OCI-LY1 (cell line): Measurements from ENCODE around the gene FAM120A.

Experiments used
- H2AFZ ChIP-seq: fragments of 200-600 bp; sonication (generic), shearing (Covaris generic); 2 replicates; pipeline ENCODE4 v1.6.0; 2014; ENCODE audit warnings: antibody characterized with exemption, mild to moderate bottlenecking, low read length
- H3F3A ChIP-seq: fragments of 200-600 bp; sonication (generic), shearing (Covaris generic); 2 replicates; pipeline ENCODE4 v1.6.0; 2014; ENCODE audit warnings: mild to moderate bottlenecking, antibody characterized with exemption, low read length, moderate library complexity; ENCODE audit not compliant: insufficient read depth
- H3K27ac ChIP-seq: fragments of 200-600 bp; sonication (generic); 2 replicates; pipeline ENCODE4 v1.5.1; 2014; ENCODE audit warnings: low read length, mixed run types, mild to moderate bottlenecking, low read depth; ENCODE audit not compliant: poor library complexity, severe bottlenecking
- H3K27me3 ChIP-seq: fragments of 200-600 bp; sonication (generic); 2 replicates; pipeline ENCODE4 v1.6.0; 2014; ENCODE audit warnings: antibody characterized with exemption, mild to moderate bottlenecking, low read length, moderate library complexity; ENCODE audit not compliant: insufficient read depth
- H3K36me3 ChIP-seq: fragments of 200-600 bp; sonication (generic); 2 replicates; pipeline ENCODE4 v1.6.1; 2014; ENCODE audit warnings: mild to moderate bottlenecking, antibody characterized with exemption, low read length, moderate library complexity, mixed read lengths; ENCODE audit not compliant: insufficient read depth
- H3K4me1 ChIP-seq: fragments of 200-600 bp; sonication (generic); 2 replicates; pipeline ENCODE4 v1.5.1; 2014; ENCODE audit warnings: mild to moderate bottlenecking, low read length, moderate library complexity; ENCODE audit not compliant: insufficient read depth, severe bottlenecking
- H3K4me2 ChIP-seq: fragments of 200-600 bp; sonication (generic), shearing (Covaris generic); 2 replicates; pipeline ENCODE4 v1.6.1; 2014; ENCODE audit warnings: low read length
- H3K4me3 ChIP-seq: fragments of 200-600 bp; sonication (generic); 2 replicates; pipeline ENCODE4 v1.5.1; 2014; ENCODE audit warnings: low read length, low read depth, mild to moderate bottlenecking, mixed read lengths; ENCODE audit not compliant: poor library complexity, severe bottlenecking
- H3K79me2 ChIP-seq: fragments of 200-600 bp; shearing (Covaris generic); 2 replicates; pipeline ENCODE4 v1.6.1; 2016; ENCODE audit warnings: mixed run types, low read length, mixed read lengths; ENCODE audit not compliant: insufficient read depth
- H3K9ac ChIP-seq: fragments of 200-600 bp; sonication (generic), shearing (Covaris generic); 2 replicates; pipeline ENCODE4 v1.6.1; 2014; ENCODE audit warnings: mild to moderate bottlenecking, low read length, mixed read lengths
- H3K9me2 ChIP-seq: fragments of 200-600 bp; sonication (generic), shearing (Covaris generic); 2 replicates; pipeline ENCODE4 v1.6.1; 2014; ENCODE audit warnings: low read depth, mild to moderate bottlenecking, low read length, mixed read lengths
- H3K9me3 ChIP-seq: fragments of 200-600 bp; shearing (Covaris generic); 2 replicates; pipeline ENCODE4 v1.6.1; 2014; ENCODE audit warnings: low read length, mixed read lengths
- H4K20me1 ChIP-seq: fragments of 200-600 bp; sonication (generic), shearing (Covaris generic); 2 replicates; pipeline ENCODE4 v1.6.0; 2016; ENCODE audit warnings: mild to moderate bottlenecking, low read length; ENCODE audit not compliant: insufficient read depth
- CTCF ChIP-seq: fragments of 200-600 bp; sonication (generic), shearing (Covaris generic); IDR thresholded peaks from 2 replicates; pipeline ENCODE4 v1.5.1; 2017; ENCODE audit warnings: mild to moderate bottlenecking, antibody characterized with exemption, low read length, moderate library complexity, mixed read lengths
- EZH2 ChIP-seq: fragments of 200-600 bp; sonication (generic), shearing (Covaris generic); IDR thresholded peaks from 2 replicates; pipeline ENCODE4 v1.8.0; 2017; ENCODE audit warnings: borderline replicate concordance, mixed run types, mild to moderate bottlenecking, antibody characterized with exemption, low read length, moderate library complexity, mixed read lengths

The FAM120A gene

GRCh38 chr9:93596399-93596798, 144.9 kb downstream of the FAM120A start:
- TF ChIP-seq CTCF (no peak), EZH2 (no peak)
- no peaks in the 10 kb centered on the region for H4K20me1 ChIP-seq
- no peaks in the 10 kb centered on the region for H3K79me2 ChIP-seq
- no peaks in the 10 kb centered on the region for H3K27me3 ChIP-seq
- H3K27ac ChIP-seq, result no peak overlapping the region
- peaks cover 8% of the 10 kb centered on the region for H3K4me1 ChIP-seq
- H3K9me3 ChIP-seq, result no peaks in the 10 kb centered on the region
- H2AFZ ChIP-seq, result no peak overlapping the region
- no peak overlapping the region for H3K4me2 ChIP-seq
- H3K36me3 ChIP-seq, result no peaks in the 10 kb centered on the region
- H3K4me3 ChIP-seq, result no peak overlapping the region
- H3K9ac ChIP-seq, result no peak overlapping the region
- H3F3A ChIP-seq, result no peaks in the 10 kb centered on the region
- H3K9me2 ChIP-seq, result no peaks in the 10 kb centered on the region

- Histone ChIP-seq H3K27ac (no peak overlapping the region), H3K27me3 (no peaks in the 10 kb centered on the region), H3F3A (no peaks in the 10 kb centered on the region), H2AFZ (no peak overlapping the region), H3K9ac (no peak overlapping the region), H3K9me2 (no peaks in the 10 kb centered on the region), H3K4me3 (no peak overlapping the region), H3K36me3 (no peaks in the 10 kb centered on the region), H3K79me2 (no peaks in the 10 kb centered on the region), H3K4me1 (peaks cover 8% of the 10 kb centered on the region), H3K9me3 (no peaks in the 10 kb centered on the region), H4K20me1 (no peaks in the 10 kb centered on the region), H3K4me2 (no peak overlapping the region)
- TF ChIP-seq CTCF (no peak), EZH2 (no peak)
Measured at GRCh38 chr9:93597142-93597706, 145.7 kb downstream of the FAM120A start.

GRCh38 chr9:93597871-93598646, 146.6 kb downstream of the FAM120A start:
- no peaks in the 10 kb centered on the region for H3K9me2 ChIP-seq
- no peak overlapping the region for H3K4me2 ChIP-seq
- H3K9ac ChIP-seq, result no peak overlapping the region
- H3K27me3 ChIP-seq, result no peaks in the 10 kb centered on the region
- no peak overlapping the region for H2AFZ ChIP-seq
- no peak overlapping the region for H3K4me3 ChIP-seq
- H4K20me1 ChIP-seq, result no peaks in the 10 kb centered on the region
- H3K36me3 ChIP-seq, result no peaks in the 10 kb centered on the region
- H3K9me3 ChIP-seq, result no peaks in the 10 kb centered on the region
- no peaks in the 10 kb centered on the region for H3K79me2 ChIP-seq
- peaks cover 8% of the 10 kb centered on the region for H3K4me1 ChIP-seq
- H3F3A ChIP-seq, result no peaks in the 10 kb centered on the region
- H3K27ac ChIP-seq, result no peak overlapping the region
- no peak for TF ChIP-seq CTCF
- no peak for TF ChIP-seq EZH2
